H9 (cell line): ENCODE data around the gene TOPORS. TPM values are rescaled to one million over a fixed set of nuclear protein-coding genes. Genes with fewer than 3 reads are reported as not detected.
"Not testable (repeated sequence)": the region's sequence is repeated elsewhere in the genome, so short reads cannot be mapped to it uniquely, and the experiment has no call there.

Experiments
- DNase-seq: peaks from one replicate; pipeline ENCODE4 v3.0.0-alpha.2; 2017
- H2AFZ ChIP-seq: one replicate; pipeline ENCODE4 v1.6.1; 2013; ENCODE audit warnings: mild to moderate bottlenecking, low read length, control low read depth, moderate library complexity
- H2AK5ac ChIP-seq: 2 replicates; pipeline ENCODE4 v1.6.1; 2013; ENCODE audit warnings: low read length, control low read depth, mixed read lengths; ENCODE audit not compliant: insufficient read length
- H2BK120ac ChIP-seq: one replicate; pipeline ENCODE4 v1.6.1; 2013; ENCODE audit warnings: low read depth, mild to moderate bottlenecking, low read length, control low read depth, inconsistent platforms; ENCODE audit not compliant: poor library complexity, severe bottlenecking
- H2BK12ac ChIP-seq: 2 replicates; pipeline ENCODE4 v1.6.1; 2013; ENCODE audit warnings: low read length, control low read depth, mixed read lengths, low read depth; ENCODE audit not compliant: insufficient read length
- H2BK15ac ChIP-seq: 2 replicates; pipeline ENCODE4 v1.6.1; 2013; ENCODE audit warnings: low read depth, low read length, control low read depth
- H2BK20ac ChIP-seq: one replicate; pipeline ENCODE4 v1.6.1; 2013; ENCODE audit warnings: low read depth, mild to moderate bottlenecking, low read length, control low read depth, inconsistent platforms; ENCODE audit not compliant: poor library complexity, severe bottlenecking
- H2BK5ac ChIP-seq: 2 replicates; pipeline ENCODE4 v1.6.1; 2013; ENCODE audit warnings: low read length, control low read depth, mixed read lengths; ENCODE audit not compliant: insufficient read length
- H3K14ac ChIP-seq: 2 replicates; pipeline ENCODE4 v1.6.1; 2013; ENCODE audit warnings: low read length, control low read depth; ENCODE audit not compliant: insufficient read depth
- H3K18ac ChIP-seq: 2 replicates; pipeline ENCODE4 v1.6.1; 2013; ENCODE audit warnings: low read depth, mild to moderate bottlenecking, mixed read lengths, low read length, control low read depth; ENCODE audit not compliant: insufficient read length
- H3K23ac ChIP-seq: 2 replicates; pipeline ENCODE4 v1.6.1; 2013; ENCODE audit warnings: low read length, control low read depth, mixed read lengths, low read depth; ENCODE audit not compliant: insufficient read length
- H3K23me2 ChIP-seq: 2 replicates; pipeline ENCODE4 v1.6.1; 2013; ENCODE audit warnings: low read depth, mild to moderate bottlenecking, mixed read lengths, low read length, control low read depth; ENCODE audit not compliant: insufficient read length, poor library complexity, severe bottlenecking
- H3K27ac ChIP-seq: 2 replicates; pipeline ENCODE4 v1.5.1; 2013; ENCODE audit warnings: low read length, control low read depth, mixed read lengths, low read depth; ENCODE audit not compliant: insufficient read length
- H3K27me3 ChIP-seq: 2 replicates; pipeline ENCODE4 v1.6.1; 2013; ENCODE audit warnings: low read length, control low read depth, inconsistent platforms; ENCODE audit not compliant: insufficient read depth
- H3K4ac ChIP-seq: 2 replicates; pipeline ENCODE4 v1.6.1; 2013; ENCODE audit warnings: low read depth, mild to moderate bottlenecking, control low read depth, inconsistent platforms, low read length, moderate library complexity
- H3K4me1 ChIP-seq: 2 replicates; pipeline ENCODE4 v1.6.1; 2013; ENCODE audit warnings: low read length, control low read depth, inconsistent platforms; ENCODE audit not compliant: insufficient read depth
- H3K4me2 ChIP-seq: 2 replicates; pipeline ENCODE4 v1.6.1; 2013; ENCODE audit warnings: low read length, control low read depth, mixed read lengths; ENCODE audit not compliant: insufficient read length, insufficient read depth
- H3K56ac ChIP-seq: 2 replicates; pipeline ENCODE4 v1.6.1; 2013; ENCODE audit warnings: low read depth, mild to moderate bottlenecking, mixed read lengths, low read length, control low read depth; ENCODE audit not compliant: insufficient read length
- H3K79me1 ChIP-seq: 2 replicates; pipeline ENCODE4 v1.6.1; 2013; ENCODE audit warnings: low read depth, mild to moderate bottlenecking, moderate library complexity, low read length, control low read depth, inconsistent platforms; ENCODE audit not compliant: insufficient read depth, poor library complexity, severe bottlenecking
- H3K79me2 ChIP-seq: 2 replicates; pipeline ENCODE4 v1.6.1; 2013; ENCODE audit warnings: low read length, control low read depth, inconsistent platforms; ENCODE audit not compliant: insufficient read depth
- H3K9ac ChIP-seq: 2 replicates; pipeline ENCODE4 v1.6.1; 2013; ENCODE audit warnings: low read length, control low read depth, mixed read lengths; ENCODE audit not compliant: insufficient read length; ENCODE audit errors: extremely low read depth
- H3K9me3 ChIP-seq: one replicate; pipeline ENCODE4 v1.6.1; 2013; ENCODE audit warnings: low read depth, low read length, inconsistent platforms; ENCODE audit not compliant: control insufficient read depth
- H3T11ph ChIP-seq: one replicate; pipeline ENCODE4 v1.6.1; 2013; ENCODE audit warnings: mild to moderate bottlenecking, low read length, control low read depth, inconsistent platforms
- H4K20me1 ChIP-seq: one replicate; pipeline ENCODE4 v1.6.1; 2013; ENCODE audit not compliant: control insufficient read depth, insufficient read length, insufficient read depth
- H4K5ac ChIP-seq: 2 replicates; pipeline ENCODE4 v1.6.1; 2013; ENCODE audit warnings: low read depth, mild to moderate bottlenecking, mixed read lengths, low read length, control low read depth; ENCODE audit not compliant: insufficient read length
- H4K8ac ChIP-seq: replicated peaks from 2 replicates; pipeline ENCODE4 v1.6.1; 2013; ENCODE audit warnings: low read length, control low read depth, mixed read lengths, low read depth; ENCODE audit not compliant: insufficient read length
- H4K91ac ChIP-seq: 2 replicates; pipeline ENCODE4 v1.6.1; 2013; ENCODE audit warnings: low read depth, mild to moderate bottlenecking, moderate library complexity, mixed read lengths, low read length, control low read depth; ENCODE audit not compliant: insufficient read length
- H3K27ac Mint-ChIP-seq, 3 experiments: 2 replicates in 2 of 3; 3 replicates in 1 of 3; pipeline ENCODE4 v1.8.0; 2020 to 2021; ENCODE audit warnings: mixed read lengths in 3 of 3, mild to moderate bottlenecking in 1 of 3, moderate library complexity in 1 of 3
- H3K27me3 Mint-ChIP-seq: 2 replicates; pipeline ENCODE4 v1.8.0; 2021; ENCODE audit warnings: low read depth, mild to moderate bottlenecking, moderate library complexity, mixed read lengths
- H3K36me3 Mint-ChIP-seq, 3 experiments: 2 replicates in 2 of 3; 3 replicates in 1 of 3; pipeline ENCODE4 v1.8.0; 2020 to 2021; ENCODE audit warnings: low read depth in 3 of 3, mixed read lengths in 3 of 3; ENCODE audit not compliant: insufficient read depth in 1 of 3
- H3K4me1 Mint-ChIP-seq, 2 experiments: 2 replicates each; pipeline ENCODE4 v1.8.0; 2020; ENCODE audit warnings: mixed read lengths in 2 of 2
- H3K4me3 Mint-ChIP-seq, 2 experiments: 2 replicates in 1 of 2; 3 replicates in 1 of 2; pipeline ENCODE4 v1.8.0; 2020 to 2021; ENCODE audit warnings: mild to moderate bottlenecking in 2 of 2, mixed read lengths in 2 of 2, moderate library complexity in 1 of 2
- H3K9me3 Mint-ChIP-seq, 2 experiments: 2 replicates in 1 of 2; 3 replicates in 1 of 2; pipeline ENCODE4 v1.8.0; 2020; ENCODE audit warnings: mild to moderate bottlenecking in 2 of 2, mixed read lengths in 2 of 2, moderate library complexity in 1 of 2
- WGBS: extraction: QIAGEN DNeasy Blood & Tissue Kit; methylation state at CpG from one replicate; pipeline ENCODE4 v1.1.7; 2013; ENCODE audit warnings: missing lambda C conversion rate, low lambda C conversion rate, mixed read lengths; ENCODE audit not compliant: insufficient read length; ENCODE audit errors: extremely low coverage; 5-methylcytosine and 5-hydroxymethylcytosine counted together
- long read RNA-seq: library from polyadenylated mRNA; unstranded; transcript quantifications from one replicate; pipeline ENCODE4 v2.0.0, GENCODE V29; 2020
- total RNA-seq: library from RNA; stranded (reverse); gene quantifications from 2 replicates; pipeline ENCODE4 v1.2.1, GENCODE V29; 2021
- TF ChIP-seq, protein P1 (sequence below): fragments of 200-600 bp; sonication (generic); conservative IDR thresholded peaks from 3 replicates; pipeline ENCODE4 v1.8.0; 2021; ENCODE audit warnings: antibody characterized with exemption, mild to moderate bottlenecking

Gene TOPORS
- total RNA-seq, result 30.2 and 31.9 TPM in 2 replicates
- long read RNA-seq, full-length matches to known transcripts, result 334 of 519 reads
- long read RNA-seq, partial matches to known transcripts, result 162 of 519 reads
- long read RNA-seq, other reads (novel, unspliced or antisense), result 23 of 519 reads

DNA sequence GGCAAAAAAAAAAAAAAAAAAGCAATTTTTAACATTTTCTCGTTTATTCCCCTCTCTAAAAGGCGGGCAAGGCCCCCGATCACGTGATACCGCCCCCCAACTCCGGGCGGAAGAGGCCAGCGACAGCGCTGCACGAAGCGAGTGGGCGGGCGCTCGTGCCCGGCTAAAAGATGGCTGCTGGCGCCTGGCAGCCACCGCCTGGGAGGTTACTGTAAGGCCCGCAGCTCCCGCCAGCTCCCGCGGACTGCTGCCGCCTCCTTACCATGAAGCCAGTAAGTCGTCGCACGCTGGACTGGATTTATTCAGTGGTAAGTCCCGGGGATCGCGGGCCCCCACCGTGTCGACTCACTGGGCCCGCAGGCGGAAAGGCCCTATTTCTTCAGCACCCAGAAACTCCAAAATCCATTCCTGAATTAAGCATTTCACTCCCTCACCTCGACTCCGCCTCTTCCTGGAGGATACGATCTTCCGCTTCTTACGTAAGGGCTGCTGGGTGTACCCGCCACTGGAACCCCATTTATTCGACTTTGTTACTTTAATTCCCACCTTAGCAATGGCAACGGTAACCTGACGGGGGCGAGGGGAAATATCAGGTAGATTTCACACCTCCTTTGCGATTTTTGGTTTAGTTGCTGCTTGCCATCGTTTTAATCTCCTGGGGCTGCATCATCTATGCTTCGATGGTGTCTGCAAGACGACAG is at the start of gene TOPORS, which contains the start of gene SMIM27:
Gene TOPORS (minus strand): TSS at position 415 of the 701 bp plus-strand sequence. CDS start 150 bp downstream, at position 265.
Gene SMIM27 (plus strand): TSS at position 156 of the 701 bp plus-strand sequence. CDS start 108 bp downstream, at position 264.
- Histone ChIP-seq H2AK5ac (no peak within 1 kb of the TSS), H2BK20ac (no peak within 1 kb of the TSS), H3K9ac (peak within 1 kb of the TSS; percentile 95), H2BK15ac (0 out of 2 replicates have a peak within 1 kb of the TSS, but pooled peaks have one; percentile 3), H3K23me2 (no peaks in the 10 kb centered on the region), H4K91ac (no peak within 1 kb of the TSS), H3K56ac (no peak within 1 kb of the TSS), H3K4me1 (no peaks in the 10 kb centered on the region; the same call in 1 of the 2 replicates), H2AFZ (peak within 1 kb of the TSS; percentile 69), H3K9me3 (no peaks in the 10 kb centered on the region), H4K20me1 (no peaks in the 10 kb centered on the region), H3K14ac (peak within 1 kb of the TSS; percentile 93), H4K8ac (no peak within 1 kb of the TSS), H3K18ac (peak within 1 kb of the TSS; percentile 94), H4K5ac (no peak within 1 kb of the TSS), H3K27me3 (no peaks in the 10 kb centered on the region), H2BK12ac (no peak within 1 kb of the TSS), H3K4me2 (peak within 1 kb of the TSS; percentile 98), H3K79me2 (peaks cover 25% of the 10 kb centered on the region), H3K27ac (peak within 1 kb of the TSS; percentile 62), H2BK5ac (no peak within 1 kb of the TSS), H3T11ph (no peak within 1 kb of the TSS), H3K79me1 (no peaks in the 10 kb centered on the region), H3K23ac (no peak within 1 kb of the TSS), H2BK120ac (no peak within 1 kb of the TSS), H3K4ac (no peak within 1 kb of the TSS; the same call in 1 of the 2 replicates)
- Mint-ChIP-seq H3K27me3 (no peaks in the 10 kb centered on the region; the same call in 1 of the 2 replicates), H3K36me3 (peaks cover 12 to 23% (median 22%) of the 10 kb centered on the region in 3 experiments), H3K4me3 (peak within 1 kb of the TSS; percentile 87 to 97), H3K9me3 (no peaks in the 10 kb centered on the region; a peak in 1 of 5 replicates), H3K4me1 (peaks cover 12 to 22% of the 10 kb centered on the region in 2 experiments), H3K27ac (peak within 1 kb of the TSS; percentile 99 to 100 (median 99))
- DNase-seq, result peak; percentile 91
- TF ChIP-seq, protein P1, sequence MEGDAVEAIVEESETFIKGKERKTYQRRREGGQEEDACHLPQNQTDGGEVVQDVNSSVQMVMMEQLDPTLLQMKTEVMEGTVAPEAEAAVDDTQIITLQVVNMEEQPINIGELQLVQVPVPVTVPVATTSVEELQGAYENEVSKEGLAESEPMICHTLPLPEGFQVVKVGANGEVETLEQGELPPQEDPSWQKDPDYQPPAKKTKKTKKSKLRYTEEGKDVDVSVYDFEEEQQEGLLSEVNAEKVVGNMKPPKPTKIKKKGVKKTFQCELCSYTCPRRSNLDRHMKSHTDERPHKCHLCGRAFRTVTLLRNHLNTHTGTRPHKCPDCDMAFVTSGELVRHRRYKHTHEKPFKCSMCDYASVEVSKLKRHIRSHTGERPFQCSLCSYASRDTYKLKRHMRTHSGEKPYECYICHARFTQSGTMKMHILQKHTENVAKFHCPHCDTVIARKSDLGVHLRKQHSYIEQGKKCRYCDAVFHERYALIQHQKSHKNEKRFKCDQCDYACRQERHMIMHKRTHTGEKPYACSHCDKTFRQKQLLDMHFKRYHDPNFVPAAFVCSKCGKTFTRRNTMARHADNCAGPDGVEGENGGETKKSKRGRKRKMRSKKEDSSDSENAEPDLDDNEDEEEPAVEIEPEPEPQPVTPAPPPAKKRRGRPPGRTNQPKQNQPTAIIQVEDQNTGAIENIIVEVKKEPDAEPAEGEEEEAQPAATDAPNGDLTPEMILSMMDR, result peak; percentile 29; the same call in 1 of the 3 replicates
- no CpG with 5 or more reads among the region's 46 CpGs for WGBS

DNA sequence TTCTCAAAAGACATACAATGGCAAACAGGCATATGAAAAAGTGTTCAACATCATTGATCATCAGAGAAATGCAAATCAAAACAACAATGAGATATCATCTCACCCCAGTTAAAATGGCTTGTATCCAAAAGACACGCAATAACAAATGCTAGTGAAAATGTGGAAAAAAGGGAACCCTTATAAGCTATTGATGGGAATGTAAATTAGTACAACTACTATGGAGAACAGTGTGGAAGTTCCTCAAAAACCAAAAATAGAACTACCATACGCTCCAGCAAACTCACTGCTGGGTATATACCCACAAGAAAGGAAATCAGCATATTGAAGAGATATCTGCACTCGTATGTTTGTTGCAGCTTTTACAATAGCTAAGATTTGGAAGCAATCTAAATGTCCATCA is 46.6 kb upstream of the TOPORS start:
- not testable (repeated sequence) for H3K4ac ChIP-seq, H3K9me3 ChIP-seq, H2AK5ac ChIP-seq, H3K4me1 Mint-ChIP-seq, DNase-seq, H2AFZ ChIP-seq, H3K9ac ChIP-seq, H3K79me1 ChIP-seq, H3K23me2 ChIP-seq, H2BK15ac ChIP-seq, H3K4me1 ChIP-seq, H3K79me2 ChIP-seq, H3K4me3 Mint-ChIP-seq, H4K5ac ChIP-seq, H3K27me3 Mint-ChIP-seq, H3K27me3 ChIP-seq, H3K36me3 Mint-ChIP-seq, H4K91ac ChIP-seq, H2BK120ac ChIP-seq, H2BK5ac ChIP-seq, H4K8ac ChIP-seq, H3K27ac Mint-ChIP-seq, H4K20me1 ChIP-seq, H3K56ac ChIP-seq, H2BK12ac ChIP-seq, H3K27ac ChIP-seq, H3K23ac ChIP-seq, H3K4me2 ChIP-seq, H3K18ac ChIP-seq, H3T11ph ChIP-seq, H3K14ac ChIP-seq, H2BK20ac ChIP-seq
- WGBS, result no CpG with 5 or more reads among the region's 3 CpGs
- peaks cover 0 to 50% of the 10 kb centered on the region in 2 experiments; a peak in 2 of 5 replicates for H3K9me3 Mint-ChIP-seq
